Measurements from ENCODE around the gene CACNA2D3.

The CACNA2D3 gene

DNA sequence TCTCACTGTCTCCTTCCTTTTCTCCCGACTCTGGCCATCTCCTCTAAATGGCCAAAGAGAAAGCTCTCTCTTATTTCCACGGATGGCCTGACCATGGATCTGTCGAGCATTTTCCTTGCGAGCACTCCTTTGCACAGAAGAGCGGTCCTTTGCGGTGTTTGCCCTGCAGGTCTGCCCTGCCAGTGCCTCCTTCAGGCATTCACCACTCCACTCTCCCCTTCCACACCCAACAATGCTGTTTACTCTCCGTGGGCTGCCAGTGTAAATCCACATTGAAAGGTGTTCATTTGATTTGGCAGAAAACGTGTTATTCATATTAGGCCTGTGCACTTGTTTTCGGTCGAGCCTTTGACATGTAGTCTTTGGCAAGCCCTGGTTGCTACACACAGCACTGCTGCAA, 49.6 kb downstream of the CACNA2D3 start:
- Histone ChIP-seq H3K27me3 (ENCODE audit: insufficient read depth, low read depth, severe bottlenecking) (no peaks in the 10 kb centered on the region), H3K4me3 (ENCODE audit: low read depth, low read length) (no peak overlapping the region), H3K27ac (no peak overlapping the region), H3K9me3 (ENCODE audit: severe bottlenecking) (no peaks in the 10 kb centered on the region), H3K36me3 (no peaks in the 10 kb centered on the region)
- TF ChIP-seq, protein P1, sequence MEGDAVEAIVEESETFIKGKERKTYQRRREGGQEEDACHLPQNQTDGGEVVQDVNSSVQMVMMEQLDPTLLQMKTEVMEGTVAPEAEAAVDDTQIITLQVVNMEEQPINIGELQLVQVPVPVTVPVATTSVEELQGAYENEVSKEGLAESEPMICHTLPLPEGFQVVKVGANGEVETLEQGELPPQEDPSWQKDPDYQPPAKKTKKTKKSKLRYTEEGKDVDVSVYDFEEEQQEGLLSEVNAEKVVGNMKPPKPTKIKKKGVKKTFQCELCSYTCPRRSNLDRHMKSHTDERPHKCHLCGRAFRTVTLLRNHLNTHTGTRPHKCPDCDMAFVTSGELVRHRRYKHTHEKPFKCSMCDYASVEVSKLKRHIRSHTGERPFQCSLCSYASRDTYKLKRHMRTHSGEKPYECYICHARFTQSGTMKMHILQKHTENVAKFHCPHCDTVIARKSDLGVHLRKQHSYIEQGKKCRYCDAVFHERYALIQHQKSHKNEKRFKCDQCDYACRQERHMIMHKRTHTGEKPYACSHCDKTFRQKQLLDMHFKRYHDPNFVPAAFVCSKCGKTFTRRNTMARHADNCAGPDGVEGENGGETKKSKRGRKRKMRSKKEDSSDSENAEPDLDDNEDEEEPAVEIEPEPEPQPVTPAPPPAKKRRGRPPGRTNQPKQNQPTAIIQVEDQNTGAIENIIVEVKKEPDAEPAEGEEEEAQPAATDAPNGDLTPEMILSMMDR (IDR thresholded peaks at IDR 0.05; ENCODE audit: low read depth, low read length): no peak
- no peak for DNase-seq

DNA sequence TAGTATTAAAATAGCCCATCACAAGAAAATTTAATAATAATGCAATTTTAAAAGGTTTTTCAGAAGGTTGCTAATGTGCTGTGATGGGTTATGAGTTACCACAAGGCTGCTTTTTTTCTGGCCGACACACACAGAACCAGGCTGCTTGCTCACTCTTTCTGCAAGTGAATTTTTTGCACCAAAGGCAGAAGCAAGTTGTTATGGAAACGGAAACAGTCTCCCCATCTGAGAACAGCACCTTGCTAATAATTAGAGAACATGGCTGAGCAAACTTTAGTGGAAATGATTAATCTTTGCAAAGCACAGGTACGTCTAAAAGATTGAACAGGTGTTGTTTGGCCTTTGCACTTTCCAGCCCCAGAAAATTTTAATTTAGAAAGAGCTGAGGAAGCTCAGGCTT, 51.0 kb downstream of the CACNA2D3 start:
- no peaks in the 10 kb centered on the region for H3K9me3 ChIP-seq (ENCODE audit: severe bottlenecking)
- H3K36me3 ChIP-seq: no peaks in the 10 kb centered on the region
- no peak overlapping the region for H3K4me3 ChIP-seq (ENCODE audit: low read depth, low read length)
- no peaks in the 10 kb centered on the region for H3K27me3 ChIP-seq (ENCODE audit: insufficient read depth, low read depth, severe bottlenecking)
- H3K27ac ChIP-seq: no peak overlapping the region
- DNase-seq: no peak
- TF ChIP-seq, protein P1 (IDR thresholded peaks at IDR 0.05; ENCODE audit: low read depth, low read length): no peak

DNA sequence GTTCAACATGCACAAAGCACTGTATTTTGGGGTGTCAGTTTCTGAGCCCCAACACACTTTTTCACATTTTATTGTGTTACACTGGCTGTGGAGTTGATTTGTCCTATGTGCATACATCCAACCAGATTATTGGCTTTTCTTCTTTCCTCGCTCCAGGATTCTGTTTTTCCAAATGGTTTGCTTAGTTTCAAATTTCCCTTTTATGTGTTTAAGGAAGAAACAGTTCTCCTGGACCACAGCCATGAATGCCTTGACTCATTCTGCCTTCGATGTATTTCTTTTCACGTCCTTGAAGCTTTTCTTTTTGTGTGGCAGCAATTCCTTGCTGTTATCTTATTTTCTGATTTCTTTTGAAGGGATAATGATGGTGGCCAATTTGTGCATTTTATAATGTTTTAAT, 53.8 kb downstream of the CACNA2D3 start:
- Histone ChIP-seq H3K27me3 (ENCODE audit: insufficient read depth, low read depth, severe bottlenecking) (no peaks in the 10 kb centered on the region), H3K27ac (no peak overlapping the region), H3K36me3 (no peaks in the 10 kb centered on the region), H3K4me3 (ENCODE audit: low read depth, low read length) (no peak overlapping the region), H3K9me3 (ENCODE audit: severe bottlenecking) (no peaks in the 10 kb centered on the region)
- TF ChIP-seq, protein P1 (IDR thresholded peaks at IDR 0.05; ENCODE audit: low read depth, low read length): no peak
- DNase-seq: no peak

DNA sequence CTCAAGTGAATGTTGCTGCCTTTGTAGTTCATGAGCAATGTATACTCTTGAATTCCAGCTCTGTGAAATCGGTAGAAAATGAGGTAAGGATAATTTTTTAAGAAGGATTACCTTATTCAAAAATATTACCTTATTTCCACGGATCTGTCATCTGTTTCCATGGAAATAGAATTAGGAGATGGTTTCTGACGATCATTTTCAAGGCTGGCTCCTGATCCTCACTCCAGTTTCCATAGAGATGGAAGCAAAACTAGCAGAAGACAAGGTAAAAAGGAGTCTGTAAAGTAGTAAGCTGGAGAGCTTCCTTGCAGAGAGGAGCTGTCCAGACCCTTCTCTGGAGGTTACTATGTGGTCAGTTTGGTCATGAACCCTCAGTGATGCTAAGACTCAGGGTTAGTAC, 55.5 kb downstream of the CACNA2D3 start:
- H3K27me3 ChIP-seq (ENCODE audit: insufficient read depth, low read depth, severe bottlenecking): no peaks in the 10 kb centered on the region
- TF ChIP-seq, protein P1 (IDR thresholded peaks at IDR 0.05; ENCODE audit: low read depth, low read length): no peak
- no peak overlapping the region for H3K4me3 ChIP-seq (ENCODE audit: low read depth, low read length)
- H3K9me3 ChIP-seq (ENCODE audit: severe bottlenecking): no peaks in the 10 kb centered on the region
- H3K27ac ChIP-seq: no peak overlapping the region
- no peak for DNase-seq
- H3K36me3 ChIP-seq: no peaks in the 10 kb centered on the region

DNA sequence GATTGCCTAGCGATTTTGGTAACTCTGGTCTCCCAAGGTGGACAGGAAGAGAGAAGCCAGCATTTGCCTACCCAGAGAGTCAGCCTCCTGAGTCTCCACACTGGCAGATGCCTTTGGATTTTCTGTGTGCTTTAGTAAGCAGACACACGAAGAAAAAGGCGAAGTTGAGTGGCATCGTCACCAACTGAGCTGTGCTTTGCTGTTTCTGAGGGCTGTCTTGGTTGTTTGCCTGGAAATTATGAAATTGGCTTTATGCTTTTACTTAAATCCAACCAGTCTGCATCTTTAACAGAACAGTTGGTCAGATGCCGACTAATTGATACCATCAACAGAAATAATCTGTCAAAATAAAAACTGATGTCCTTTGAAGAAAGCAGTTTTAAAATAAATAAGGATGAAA, 56.0 kb downstream of the CACNA2D3 start:
- Histone ChIP-seq H3K4me3 (ENCODE audit: low read depth, low read length) (no peak overlapping the region), H3K9me3 (ENCODE audit: severe bottlenecking) (no peaks in the 10 kb centered on the region), H3K36me3 (no peaks in the 10 kb centered on the region), H3K27ac (no peak overlapping the region), H3K27me3 (ENCODE audit: insufficient read depth, low read depth, severe bottlenecking) (no peaks in the 10 kb centered on the region)
- DNase-seq: no peak
- TF ChIP-seq, protein P1 (IDR thresholded peaks at IDR 0.05; ENCODE audit: low read depth, low read length): no peak

DNA sequence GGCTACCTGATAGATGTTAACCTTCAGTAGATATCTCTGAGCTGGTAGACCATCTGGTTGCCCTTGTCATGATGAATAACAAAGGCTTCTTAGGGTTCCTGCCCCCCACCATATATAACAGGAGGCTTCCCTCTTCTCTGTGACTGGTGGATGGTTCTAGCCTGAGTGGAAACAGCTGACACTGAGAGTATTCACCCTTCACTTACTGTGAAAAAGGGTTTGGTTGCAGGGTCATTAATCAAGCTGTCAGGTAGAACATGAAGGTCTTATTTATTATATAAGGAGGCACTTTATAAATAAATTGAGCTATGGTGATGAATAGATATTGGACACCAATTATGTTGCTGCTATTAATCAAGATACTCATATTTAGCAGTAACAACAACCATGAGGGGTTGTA, 58.6 kb downstream of the CACNA2D3 start:
- Histone ChIP-seq H3K36me3 (no peaks in the 10 kb centered on the region), H3K9me3 (ENCODE audit: severe bottlenecking) (no peaks in the 10 kb centered on the region), H3K27ac (no peak overlapping the region), H3K27me3 (ENCODE audit: insufficient read depth, low read depth, severe bottlenecking) (no peaks in the 10 kb centered on the region), H3K4me3 (ENCODE audit: low read depth, low read length) (no peak overlapping the region)
- TF ChIP-seq, protein P1 (IDR thresholded peaks at IDR 0.05; ENCODE audit: low read depth, low read length): no peak
- DNase-seq: no peak

All from WERI-Rb-1 (cell line).